HG02642 (cell line): Measurements from ENCODE around the gene CHKA.

Experiments used
- ATAC-seq: cut with Tn5 transposase; IDR thresholded peaks from one replicate; pipeline ENCODE4 v1.9.1; 2021; ENCODE audit warnings: mild to moderate bottlenecking; ENCODE audit not compliant: unreplicated experiment, poor library complexity

Gene CHKA

DNA sequence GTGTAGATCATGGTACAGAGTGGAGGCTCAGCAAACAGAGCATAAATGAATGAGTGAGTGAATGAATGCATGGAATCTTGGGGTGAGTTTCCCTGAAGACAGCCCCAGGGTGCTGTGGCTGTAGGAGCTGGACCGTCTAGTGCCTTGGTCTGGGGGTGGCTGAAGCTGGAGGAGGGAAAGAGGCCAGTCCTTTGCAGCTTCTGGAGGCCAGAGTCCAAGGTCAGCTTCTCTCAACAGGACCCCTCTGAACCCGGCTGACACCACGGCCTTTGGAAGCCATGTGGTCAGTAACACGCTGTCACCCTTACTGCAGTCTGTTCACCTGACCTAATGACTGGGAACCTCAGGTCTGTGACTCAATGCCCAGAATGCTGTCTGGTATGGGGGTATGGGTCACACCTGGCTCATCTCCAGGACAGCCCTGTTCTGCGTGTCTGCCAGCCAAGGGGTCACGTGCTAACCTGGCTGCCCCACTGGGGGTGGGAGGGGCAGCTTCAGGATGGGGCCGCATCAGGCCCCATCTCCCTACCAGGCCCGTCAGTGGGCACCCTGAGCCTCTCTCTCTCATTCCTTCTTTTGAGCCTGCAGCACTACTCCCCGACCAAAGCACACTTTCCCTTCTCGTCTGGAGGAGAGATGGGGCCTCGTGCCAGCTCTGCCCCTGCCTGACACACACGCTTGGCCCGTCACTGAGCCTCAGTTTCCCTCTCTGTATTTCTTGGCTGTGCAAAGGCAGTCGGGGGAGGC is 24.1 kb upstream of the CHKA start:
- no peak for ATAC-seq

DNA sequence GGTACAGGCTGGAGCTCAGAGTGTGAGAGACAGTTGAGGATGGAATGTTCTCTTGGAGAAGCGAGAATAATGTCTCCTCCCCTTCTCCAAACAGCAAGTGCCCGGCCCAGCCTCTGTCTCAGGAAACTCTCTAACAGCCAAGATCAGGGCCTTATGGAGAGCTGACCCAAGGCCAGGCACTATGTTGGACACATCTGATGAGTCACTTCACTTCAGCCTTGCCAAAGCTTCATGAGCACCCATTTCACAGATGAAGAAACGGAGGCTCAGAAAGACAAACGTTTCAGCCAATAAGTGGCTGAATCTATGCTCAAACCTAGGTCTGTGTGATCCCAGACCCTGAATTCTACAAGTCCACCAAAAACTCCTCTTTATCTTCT is 22.1 kb upstream of the CHKA start:
- ATAC-seq, result no peak

DNA sequence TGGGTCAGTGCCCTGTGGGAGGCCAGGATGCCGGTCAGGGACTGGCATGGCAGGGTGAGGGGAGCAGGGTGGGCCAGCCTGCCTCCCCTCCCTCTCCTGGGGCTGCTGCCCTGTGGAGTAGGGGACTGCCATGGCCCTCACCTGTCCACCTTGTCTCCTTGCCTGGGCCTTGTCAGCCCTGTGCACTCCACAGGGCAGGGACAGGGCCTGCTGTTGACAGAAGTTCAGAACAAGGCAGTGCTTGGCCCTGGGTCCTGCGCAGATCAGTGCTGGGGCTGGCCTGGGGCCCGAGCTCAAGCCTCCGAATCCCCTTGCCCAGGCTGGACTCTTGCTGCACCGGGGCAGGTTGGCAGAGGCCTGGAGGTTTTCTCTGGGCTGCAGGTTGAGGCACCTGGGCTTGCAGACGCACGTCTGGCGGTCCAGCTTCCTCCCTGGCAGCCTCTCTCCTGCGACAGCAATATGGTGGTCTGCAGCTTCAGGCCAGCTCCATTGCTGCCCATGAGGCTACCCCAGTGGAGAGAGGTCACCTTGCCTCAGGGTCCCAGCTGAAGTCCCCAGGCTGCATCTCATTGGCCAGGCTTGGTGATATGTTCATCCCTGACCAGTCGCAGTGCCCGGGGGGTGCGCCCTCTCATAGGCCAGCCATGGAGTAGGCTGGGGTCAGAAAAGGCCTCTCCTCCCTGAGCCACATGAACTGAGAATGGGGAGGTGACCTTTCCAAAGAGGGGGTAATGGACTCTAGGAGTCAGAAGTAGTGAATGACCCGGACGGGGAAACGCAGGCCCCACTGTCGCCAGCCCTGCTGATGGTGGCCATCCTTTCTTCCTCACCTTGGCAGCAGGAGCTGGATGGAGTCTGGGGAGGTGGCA is 21.5 kb upstream of the CHKA start:
- ATAC-seq, result no peak

GRCh38 chr11:68142028-68142412 is 20.8 kb upstream of the CHKA start:
- no peak for ATAC-seq

GRCh38 chr11:68141246-68142027 is 20.2 kb upstream of the CHKA start:
- no peak for ATAC-seq

DNA sequence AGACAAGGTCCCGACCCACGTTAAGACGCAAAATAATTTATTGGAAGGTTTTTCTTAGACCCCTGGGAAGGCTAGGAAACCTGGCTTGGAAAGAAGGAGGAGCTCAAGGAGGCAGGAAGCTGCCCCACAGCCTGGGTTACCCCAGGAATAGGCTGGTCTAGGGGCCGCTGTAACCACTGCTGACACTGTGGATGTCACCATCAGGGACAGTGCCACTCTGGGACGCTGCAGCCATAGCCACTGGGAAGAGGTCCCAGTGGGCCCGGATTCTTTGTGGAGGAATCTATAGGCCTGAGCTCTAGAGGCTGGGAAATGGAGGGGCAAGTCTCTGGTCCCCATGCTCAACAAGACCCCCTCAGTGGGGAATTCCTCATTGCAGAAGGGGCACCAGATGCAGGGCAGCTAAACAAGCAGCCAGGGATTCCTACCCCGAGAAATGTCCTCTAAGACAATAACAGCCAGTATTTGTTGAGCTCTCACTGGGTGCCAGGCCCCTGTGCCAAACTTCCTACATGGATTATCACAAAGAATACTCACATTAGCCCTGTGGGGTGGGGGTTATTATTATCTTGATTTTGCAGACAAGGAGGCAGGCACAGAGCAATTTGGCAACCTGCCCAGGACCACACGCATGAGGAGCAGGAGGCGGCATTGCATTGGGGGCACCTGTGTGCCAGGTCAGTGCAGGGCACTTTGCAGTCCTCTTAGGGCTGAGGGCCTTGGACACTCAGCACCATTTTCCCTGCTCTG is 19.5 kb upstream of the CHKA start:
- ATAC-seq, result no peak

GRCh38 chr11:68138237-68138636 is 17.0 kb upstream of the CHKA start:
- ATAC-seq, result no peak

GRCh38 chr11:68137833-68138232 is 16.6 kb upstream of the CHKA start:
- no peak for ATAC-seq

DNA sequence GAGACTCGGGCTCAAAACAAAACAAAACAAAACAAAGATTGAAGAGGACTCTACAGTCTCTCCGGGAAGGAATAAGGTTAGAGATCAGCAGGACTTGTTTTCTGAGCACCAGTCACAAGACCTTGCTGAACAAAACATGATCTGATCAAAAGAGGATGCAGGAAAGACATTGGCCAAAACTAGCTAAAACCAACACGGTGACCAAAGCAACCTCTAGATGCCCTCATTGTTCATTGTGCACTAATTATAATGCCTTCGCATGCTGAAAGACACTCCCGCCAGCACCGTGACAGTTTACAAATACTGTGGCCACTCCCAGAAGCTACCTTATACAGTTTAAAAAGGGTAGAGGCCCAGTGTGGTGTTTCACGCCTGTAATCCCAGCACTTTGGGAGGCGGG is 15.7 kb upstream of the CHKA start:
- no peak for ATAC-seq

DNA sequence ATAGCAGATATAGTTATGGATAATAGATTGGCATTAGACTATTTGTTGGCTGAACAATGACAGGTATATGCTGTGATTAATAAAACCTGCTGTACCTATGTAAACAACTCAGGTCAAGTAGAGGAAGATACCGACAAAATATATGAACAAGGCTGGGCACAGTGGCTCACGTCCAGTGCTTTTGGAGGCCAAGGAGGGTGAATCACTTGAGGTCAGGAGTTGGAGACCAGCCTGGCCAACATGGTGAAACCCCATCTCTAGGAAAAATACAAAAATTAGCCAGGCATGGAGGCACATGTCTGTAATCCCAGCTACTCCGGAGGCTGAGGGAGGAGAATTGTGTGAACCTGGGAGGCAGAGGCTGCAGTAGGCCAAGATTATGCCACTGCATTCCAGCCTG is 14.0 kb upstream of the CHKA start:
- ATAC-seq, result no peak

DNA sequence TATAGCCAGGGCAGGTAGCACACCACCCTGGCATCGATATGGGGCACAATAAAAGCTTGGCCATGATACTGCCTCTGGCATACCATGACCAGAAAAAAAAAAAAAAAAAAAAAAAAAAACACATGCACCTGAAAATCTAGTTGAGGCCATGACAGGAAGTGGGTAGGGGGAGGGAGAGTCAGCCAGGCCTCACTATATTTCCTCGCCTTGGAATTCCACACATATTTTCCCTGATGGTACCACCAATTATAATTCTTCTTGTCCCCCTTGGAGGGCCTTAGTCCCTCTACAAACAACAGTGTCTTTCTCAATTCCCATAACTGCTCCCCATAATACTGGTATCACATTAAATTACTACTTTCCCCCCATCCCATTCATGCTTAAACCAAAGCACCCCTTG is 12.6 kb upstream of the CHKA start:
- ATAC-seq, result no peak

DNA sequence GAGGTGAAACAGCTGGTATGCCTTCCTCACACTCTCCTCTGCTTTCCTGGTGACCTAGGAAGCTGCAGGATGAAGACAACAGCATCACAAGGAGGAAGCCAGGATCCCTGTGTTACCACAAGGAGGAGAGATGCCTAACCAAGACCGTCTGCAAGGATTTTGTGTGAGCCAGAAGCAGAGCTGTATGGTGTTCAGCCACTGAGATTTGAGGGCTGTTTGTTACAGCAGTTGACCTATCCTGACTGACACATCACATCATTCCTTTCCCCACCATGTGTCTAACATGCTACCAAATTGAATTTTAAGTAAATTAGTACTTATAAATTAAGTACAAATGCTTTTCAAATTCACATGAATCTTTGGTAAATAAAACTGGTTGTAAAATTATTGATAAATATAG is 8.9 kb upstream of the CHKA start:
- ATAC-seq, result no peak

- ATAC-seq, result no peak
Measured at GRCh38 chr11:68128682-68129327, 7.6 kb upstream of the CHKA start.

DNA sequence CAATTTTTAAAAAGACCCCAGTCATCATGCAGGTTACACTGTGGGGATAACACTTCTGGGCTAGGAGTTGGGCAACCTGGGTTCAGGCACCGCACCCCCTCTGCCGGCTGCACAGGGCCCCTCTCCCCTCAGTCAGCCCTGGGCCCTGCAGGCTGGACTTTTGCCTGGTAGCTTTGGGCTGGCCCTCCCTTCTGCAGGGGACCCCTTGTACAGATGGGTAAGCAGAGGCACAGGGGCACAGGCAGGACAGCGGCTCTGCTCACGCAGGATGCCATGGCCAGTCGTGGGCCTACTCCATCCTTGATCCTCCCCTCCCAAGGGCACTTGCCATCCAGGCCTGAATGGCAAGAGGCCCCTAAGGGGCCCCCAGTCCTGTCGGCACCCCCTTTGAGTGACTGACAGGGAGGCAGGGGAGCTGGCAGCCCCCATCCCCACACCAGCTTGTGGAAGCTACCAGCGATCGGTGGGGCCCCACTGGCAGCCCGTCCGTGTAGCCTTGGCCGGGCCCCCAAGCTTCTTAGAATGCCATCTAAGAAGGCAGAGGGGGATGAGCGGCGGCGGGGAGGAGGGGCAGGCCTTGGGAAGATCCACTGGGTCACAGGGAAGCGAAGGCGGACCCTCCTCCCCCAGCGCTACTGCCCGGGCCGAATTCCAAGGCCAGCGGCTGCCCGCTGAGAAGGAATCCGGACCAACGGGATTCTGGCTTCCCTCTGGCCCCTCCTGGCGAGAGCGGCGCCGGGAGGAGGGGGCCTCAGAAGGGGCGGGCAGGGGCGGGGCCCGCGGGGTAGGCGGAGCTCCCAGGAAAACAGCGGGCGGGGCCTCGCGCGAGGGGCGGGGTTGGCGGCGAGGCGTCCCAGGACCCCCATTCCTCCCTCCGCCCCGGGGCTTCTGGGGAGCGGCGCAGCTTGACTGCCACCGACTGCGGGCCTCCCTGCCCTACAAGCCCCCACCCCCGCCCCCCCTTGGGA is 6.8 kb upstream of the CHKA start:
- ATAC-seq, result no peak

DNA sequence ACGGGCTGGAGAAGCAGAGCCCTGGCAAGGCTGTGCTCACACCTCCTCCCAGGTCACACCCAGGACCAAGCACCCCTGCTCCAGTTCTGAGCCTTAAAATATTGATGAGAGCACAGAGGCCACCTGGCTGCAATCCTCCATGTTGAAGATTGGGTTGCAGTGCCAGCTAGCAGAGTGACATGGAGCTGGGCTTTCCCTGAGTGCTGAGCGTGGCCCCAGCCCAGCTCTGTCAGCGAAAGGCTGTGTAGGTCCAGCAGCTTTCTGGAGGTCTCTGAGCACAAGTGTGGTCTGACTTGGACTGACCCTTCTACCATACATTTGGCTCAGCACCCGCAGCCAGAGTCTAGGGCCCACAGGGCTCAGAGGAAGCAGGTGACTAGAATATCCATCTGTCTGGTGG is 4.0 kb upstream of the CHKA start:
- no peak for ATAC-seq

GRCh38 chr11:68122936-68123539 is 1.9 kb upstream of the CHKA start:
- ATAC-seq, result no peak

- peak; percentile 23 for ATAC-seq
Measured at GRCh38 chr11:68120273-68121066, 718 bp downstream of the CHKA start.
